ENCODE results near the gene FAM50B.
"Not testable (repeated sequence)": the region's sequence is repeated elsewhere in the genome, so short reads cannot be mapped to it uniquely, and the experiment has no call there.

Gene FAM50B

GRCh38 chr6:3852391-3852790, 3.2 kb downstream of the FAM50B start:
- peaks cover 36% of the 10 kb centered on the region for H3K4me1 ChIP-seq (ENCODE audit: control insufficient read depth, insufficient read depth, low read length)
- DNase-seq (ENCODE audit: low read depth) = no peak
- no peaks in the 10 kb centered on the region for H3K27me3 ChIP-seq (replicated peaks; ENCODE audit: control insufficient read depth, insufficient read depth, low read length)
- no peaks in the 10 kb centered on the region for H3K9me3 ChIP-seq (ENCODE audit: control insufficient read depth, low read length)
- no peak overlapping the region for H3K4me3 ChIP-seq (ENCODE audit: low read length)
- H3K9ac ChIP-seq (ENCODE audit: low read length) = no peak overlapping the region
- H3K36me3 ChIP-seq (ENCODE audit: control insufficient read depth, insufficient read depth, low read length, severe bottlenecking) = no peaks in the 10 kb centered on the region

DNA sequence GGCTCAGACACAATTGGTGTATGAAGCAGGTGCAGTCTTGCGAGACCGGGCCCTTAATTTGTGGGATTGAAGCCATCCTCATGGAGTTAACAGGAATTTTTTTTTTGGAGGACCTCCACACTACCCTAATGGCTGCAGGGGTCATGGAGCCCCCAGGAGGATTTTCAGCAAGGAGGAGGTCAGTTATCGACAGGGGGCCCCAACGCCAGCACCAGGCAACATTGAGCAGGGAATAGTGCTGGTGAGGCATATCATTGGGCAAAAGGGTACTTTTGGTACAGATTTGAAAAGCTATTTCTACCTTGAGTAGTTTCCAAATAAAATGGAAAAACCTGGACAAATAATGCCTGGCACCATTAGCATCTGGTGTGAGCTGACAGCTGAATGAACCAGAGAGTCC, 6.7 kb downstream of the FAM50B start:
- H3K4me3 ChIP-seq (ENCODE audit: low read length) = no peak overlapping the region
- peaks cover 11% of the 10 kb centered on the region for H3K4me1 ChIP-seq (ENCODE audit: control insufficient read depth, insufficient read depth, low read length)
- no peak overlapping the region for H3K9ac ChIP-seq (ENCODE audit: low read length)
- H3K27me3 ChIP-seq (replicated peaks; ENCODE audit: control insufficient read depth, insufficient read depth, low read length) = no peaks in the 10 kb centered on the region
- peaks cover 7% of the 10 kb centered on the region for H3K9me3 ChIP-seq (ENCODE audit: control insufficient read depth, low read length)
- no peaks in the 10 kb centered on the region for H3K36me3 ChIP-seq (ENCODE audit: control insufficient read depth, insufficient read depth, low read length, severe bottlenecking)
- DNase-seq (ENCODE audit: low read depth) = no peak

DNA sequence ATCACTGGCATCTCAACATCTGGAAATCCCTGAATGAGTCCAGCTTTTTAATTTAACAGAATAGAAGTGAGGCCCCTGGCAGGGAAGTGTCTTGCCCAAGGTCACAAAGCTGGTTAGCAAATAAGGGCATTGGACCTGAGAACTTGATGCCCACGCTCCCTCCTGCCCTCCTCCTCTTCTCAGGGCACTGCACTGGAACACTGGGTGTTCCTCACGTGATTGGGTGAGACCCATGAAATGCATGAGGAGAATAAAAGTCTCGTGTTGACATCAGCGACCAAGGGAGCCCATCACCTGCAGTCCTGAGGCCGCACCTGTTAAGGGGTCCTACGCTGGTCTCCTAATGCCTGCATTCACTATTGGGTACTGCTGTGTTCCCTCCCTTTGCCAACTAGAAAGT, 7.4 kb downstream of the FAM50B start:
- H3K4me3 ChIP-seq (ENCODE audit: low read length) = no peak overlapping the region
- H3K27me3 ChIP-seq (replicated peaks; ENCODE audit: control insufficient read depth, insufficient read depth, low read length) = no peaks in the 10 kb centered on the region
- H3K36me3 ChIP-seq (ENCODE audit: control insufficient read depth, insufficient read depth, low read length, severe bottlenecking) = no peaks in the 10 kb centered on the region
- H3K9me3 ChIP-seq (ENCODE audit: control insufficient read depth, low read length) = peaks cover 7% of the 10 kb centered on the region
- no peak overlapping the region for H3K9ac ChIP-seq (ENCODE audit: low read length)
- H3K4me1 ChIP-seq (ENCODE audit: control insufficient read depth, insufficient read depth, low read length) = peaks cover 11% of the 10 kb centered on the region
- DNase-seq (ENCODE audit: low read depth) = no peak

- H3K4me3 ChIP-seq (ENCODE audit: low read length) = no peak overlapping the region
- H3K36me3 ChIP-seq (ENCODE audit: control insufficient read depth, insufficient read depth, low read length, severe bottlenecking) = no peaks in the 10 kb centered on the region
- H3K27me3 ChIP-seq (replicated peaks; ENCODE audit: control insufficient read depth, insufficient read depth, low read length) = no peaks in the 10 kb centered on the region
- no peak for DNase-seq (ENCODE audit: low read depth)
- H3K4me1 ChIP-seq (ENCODE audit: control insufficient read depth, insufficient read depth, low read length) = peaks cover 11% of the 10 kb centered on the region
- H3K9ac ChIP-seq (ENCODE audit: low read length) = no peak overlapping the region
- H3K9me3 ChIP-seq (ENCODE audit: control insufficient read depth, low read length) = peaks cover 7% of the 10 kb centered on the region
Measured at GRCh38 chr6:3857468-3858456, 8.6 kb downstream of the FAM50B start.

DNA sequence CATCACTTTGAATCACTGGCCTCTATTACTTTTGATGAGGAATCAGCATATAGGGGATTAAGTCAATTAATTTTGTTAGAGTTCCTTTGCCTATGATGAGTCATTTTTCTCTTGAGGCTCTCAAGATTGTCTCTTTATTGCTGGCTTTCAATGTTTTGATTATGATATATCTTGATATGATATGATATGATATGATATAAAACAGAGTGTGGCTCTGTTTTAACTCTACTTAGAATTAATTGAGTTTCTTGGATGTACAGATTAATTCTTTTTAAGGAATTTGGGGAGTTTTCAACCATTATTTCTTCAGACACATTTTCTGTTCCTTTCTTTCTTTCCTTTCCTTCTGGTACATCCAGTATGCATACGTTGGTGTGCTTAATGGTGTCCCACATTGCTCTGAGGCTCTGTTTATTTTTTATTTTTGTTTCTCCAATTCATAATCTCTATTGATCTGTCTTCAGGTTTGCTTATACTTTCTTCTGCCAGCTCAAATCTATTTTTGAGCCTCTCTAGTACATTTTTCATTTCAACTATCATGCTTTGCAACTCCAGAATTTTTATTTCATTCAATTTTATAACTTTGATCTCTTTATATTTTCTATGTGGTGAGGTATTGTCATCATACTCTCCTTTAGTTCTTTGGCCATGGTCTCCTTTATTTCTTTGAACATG, 10.8 kb downstream of the FAM50B start:
- no peak for DNase-seq (ENCODE audit: low read depth)
- H3K4me1 ChIP-seq (ENCODE audit: control insufficient read depth, insufficient read depth, low read length) = peaks cover 11% of the 10 kb centered on the region
- H3K4me3 ChIP-seq (ENCODE audit: low read length) = no peak overlapping the region
- H3K9me3 ChIP-seq (ENCODE audit: control insufficient read depth, low read length) = peaks cover 7% of the 10 kb centered on the region
- no peaks in the 10 kb centered on the region for H3K27me3 ChIP-seq (replicated peaks; ENCODE audit: control insufficient read depth, insufficient read depth, low read length)
- no peak overlapping the region for H3K9ac ChIP-seq (ENCODE audit: low read length)
- no peaks in the 10 kb centered on the region for H3K36me3 ChIP-seq (ENCODE audit: control insufficient read depth, insufficient read depth, low read length, severe bottlenecking)

DNA sequence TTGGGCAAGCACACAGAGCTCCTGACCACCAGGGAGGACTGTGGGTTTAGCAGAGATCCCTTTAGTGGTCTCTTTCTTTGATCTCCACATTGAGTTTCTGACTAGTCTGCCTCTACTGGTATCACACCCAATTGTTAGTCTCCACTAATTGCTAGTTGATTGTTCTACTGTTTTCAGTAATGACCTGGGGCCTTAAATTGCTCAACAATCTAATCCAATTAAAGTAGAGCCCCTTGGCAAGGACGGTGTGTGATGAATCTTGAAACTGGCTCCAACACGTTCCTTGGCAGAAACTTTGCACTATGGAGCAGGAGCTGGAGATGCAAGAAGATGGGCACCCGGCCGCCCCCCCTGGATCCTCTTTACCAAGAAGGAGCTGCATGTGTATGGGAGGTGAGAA, 12.3 kb downstream of the FAM50B start:
- no peaks in the 10 kb centered on the region for H3K27me3 ChIP-seq (replicated peaks; ENCODE audit: control insufficient read depth, insufficient read depth, low read length)
- H3K9me3 ChIP-seq (ENCODE audit: control insufficient read depth, low read length) = peaks cover 7% of the 10 kb centered on the region
- no peak overlapping the region for H3K4me3 ChIP-seq (ENCODE audit: low read length)
- no peak overlapping the region for H3K9ac ChIP-seq (ENCODE audit: low read length)
- no peak for DNase-seq (ENCODE audit: low read depth)
- H3K36me3 ChIP-seq (ENCODE audit: control insufficient read depth, insufficient read depth, low read length, severe bottlenecking) = no peaks in the 10 kb centered on the region
- peaks cover 11% of the 10 kb centered on the region for H3K4me1 ChIP-seq (ENCODE audit: control insufficient read depth, insufficient read depth, low read length)

DNA sequence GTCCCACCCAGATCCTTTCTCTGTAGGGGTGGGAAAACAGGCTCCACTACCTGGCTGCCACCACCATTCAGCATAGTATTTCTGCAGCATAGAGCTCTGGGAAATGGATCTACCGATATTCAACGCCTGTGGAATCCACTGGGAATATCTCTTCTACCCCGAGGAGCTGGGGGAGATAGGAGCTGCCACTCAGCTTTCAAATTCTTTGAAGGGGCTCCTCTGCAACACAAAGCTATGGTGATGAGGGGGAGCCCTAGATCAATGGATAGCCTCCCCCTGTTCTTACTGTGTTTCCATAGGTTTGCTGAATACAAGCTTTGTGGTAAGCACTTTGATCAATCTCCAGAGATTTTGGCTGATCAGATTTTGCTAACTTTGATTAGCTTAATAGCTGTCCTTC, 12.9 kb downstream of the FAM50B start:
- peaks cover 7% of the 10 kb centered on the region for H3K9me3 ChIP-seq (ENCODE audit: control insufficient read depth, low read length)
- H3K4me1 ChIP-seq (ENCODE audit: control insufficient read depth, insufficient read depth, low read length) = peaks cover 5% of the 10 kb centered on the region
- no peaks in the 10 kb centered on the region for H3K27me3 ChIP-seq (replicated peaks; ENCODE audit: control insufficient read depth, insufficient read depth, low read length)
- H3K9ac ChIP-seq (ENCODE audit: low read length) = no peak overlapping the region
- DNase-seq (ENCODE audit: low read depth) = no peak
- H3K36me3 ChIP-seq (ENCODE audit: control insufficient read depth, insufficient read depth, low read length, severe bottlenecking) = no peaks in the 10 kb centered on the region
- no peak overlapping the region for H3K4me3 ChIP-seq (ENCODE audit: low read length)

- not testable (repeated sequence) for H3K36me3 ChIP-seq (ENCODE audit: control insufficient read depth, insufficient read depth, low read length, severe bottlenecking); H3K9me3 ChIP-seq (ENCODE audit: control insufficient read depth, low read length); H3K4me3 ChIP-seq (ENCODE audit: low read length); H3K27me3 ChIP-seq (replicated peaks; ENCODE audit: control insufficient read depth, insufficient read depth, low read length); DNase-seq (ENCODE audit: low read depth); H3K9ac ChIP-seq (ENCODE audit: low read length)
- H3K4me1 ChIP-seq (ENCODE audit: control insufficient read depth, insufficient read depth, low read length) = peaks cover 12% of the 10 kb centered on the region
Measured at GRCh38 chr6:3863322-3863721, 14.1 kb downstream of the FAM50B start.

GRCh38 chr6:3865463-3865862, 16.3 kb downstream of the FAM50B start:
- H3K4me1 ChIP-seq (ENCODE audit: control insufficient read depth, insufficient read depth, low read length) = peaks cover 22% of the 10 kb centered on the region
- no peaks in the 10 kb centered on the region for H3K27me3 ChIP-seq (replicated peaks; ENCODE audit: control insufficient read depth, insufficient read depth, low read length)
- H3K9me3 ChIP-seq (ENCODE audit: control insufficient read depth, low read length) = no peaks in the 10 kb centered on the region

GRCh38 chr6:3867641-3868502, 18.7 kb downstream of the FAM50B start:
- H3K4me3 ChIP-seq (ENCODE audit: low read length) = peak overlapping the region; percentile 23
- no peaks in the 10 kb centered on the region for H3K9me3 ChIP-seq (ENCODE audit: control insufficient read depth, low read length)
- DNase-seq (ENCODE audit: low read depth) = peak; percentile 77
- H3K9ac ChIP-seq (ENCODE audit: low read length) = peak overlapping the region; percentile 26
- no peaks in the 10 kb centered on the region for H3K36me3 ChIP-seq (ENCODE audit: control insufficient read depth, insufficient read depth, low read length, severe bottlenecking)
- H3K4me1 ChIP-seq (ENCODE audit: control insufficient read depth, insufficient read depth, low read length) = peaks cover 30% of the 10 kb centered on the region
- no peaks in the 10 kb centered on the region for H3K27me3 ChIP-seq (replicated peaks; ENCODE audit: control insufficient read depth, insufficient read depth, low read length)

More at GRCh38 chr6:3865463-3865862, 16.3 kb downstream of the FAM50B start:
- H3K4me3 ChIP-seq (ENCODE audit: low read length) = no peak overlapping the region
- no peak for DNase-seq (ENCODE audit: low read depth)
- no peak overlapping the region for H3K9ac ChIP-seq (ENCODE audit: low read length)
- no peaks in the 10 kb centered on the region for H3K36me3 ChIP-seq (ENCODE audit: control insufficient read depth, insufficient read depth, low read length, severe bottlenecking)

GRCh38 chr6:3868544-3868943, 19.4 kb downstream of the FAM50B start:
- peaks cover 37% of the 10 kb centered on the region for H3K4me1 ChIP-seq (ENCODE audit: control insufficient read depth, insufficient read depth, low read length)
- peak; percentile 81 for DNase-seq (ENCODE audit: low read depth)
- H3K36me3 ChIP-seq (ENCODE audit: control insufficient read depth, insufficient read depth, low read length, severe bottlenecking) = no peaks in the 10 kb centered on the region
- H3K4me3 ChIP-seq (ENCODE audit: low read length) = no peak overlapping the region
- peak overlapping the region; percentile 26 for H3K9ac ChIP-seq (ENCODE audit: low read length)
- H3K9me3 ChIP-seq (ENCODE audit: control insufficient read depth, low read length) = no peaks in the 10 kb centered on the region
- no peaks in the 10 kb centered on the region for H3K27me3 ChIP-seq (replicated peaks; ENCODE audit: control insufficient read depth, insufficient read depth, low read length)

All from adipocyte (in vitro differentiated cells).